ENCODE measurements around the gene TSPEAR.

- TF ChIP-seq CTCF (IDR thresholded peaks at IDR 0.05) (no peak), POLR2A (IDR thresholded peaks at IDR 0.05) (no peak)
Measured at GRCh38 chr21:44494956-44495355, 216.4 kb downstream of the TSPEAR start.

Measured in right lobe of liver (tissue), 4 donors.